Eye (tissue), 1 donor: ENCODE data around the gene ZBTB20.

Experiments used
- DNase-seq: peaks from one replicate; pipeline ENCODE4 v3.0.0-alpha.2; 2015

Gene ZBTB20

DNA sequence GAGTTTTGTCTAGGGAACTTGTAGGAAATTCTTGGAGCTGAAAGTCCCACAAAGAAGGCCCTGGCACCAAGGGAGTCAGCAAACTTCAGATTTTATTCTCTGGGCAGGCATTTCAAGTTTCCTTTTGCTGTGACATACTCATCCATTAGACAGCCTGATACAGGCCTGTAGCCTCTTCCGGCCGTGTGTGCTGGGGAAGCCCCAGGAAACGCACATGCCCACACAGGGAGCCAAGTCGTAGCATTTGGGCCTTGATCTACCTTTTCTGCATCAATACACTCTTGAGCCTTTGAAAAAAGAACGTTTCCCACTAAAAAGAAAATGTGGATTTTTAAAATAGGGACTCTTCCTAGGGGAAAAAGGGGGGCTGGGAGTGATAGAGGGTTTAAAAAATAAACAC, 838.3 kb downstream of the ZBTB20 start:
- DNase-seq, result no peak

DNA sequence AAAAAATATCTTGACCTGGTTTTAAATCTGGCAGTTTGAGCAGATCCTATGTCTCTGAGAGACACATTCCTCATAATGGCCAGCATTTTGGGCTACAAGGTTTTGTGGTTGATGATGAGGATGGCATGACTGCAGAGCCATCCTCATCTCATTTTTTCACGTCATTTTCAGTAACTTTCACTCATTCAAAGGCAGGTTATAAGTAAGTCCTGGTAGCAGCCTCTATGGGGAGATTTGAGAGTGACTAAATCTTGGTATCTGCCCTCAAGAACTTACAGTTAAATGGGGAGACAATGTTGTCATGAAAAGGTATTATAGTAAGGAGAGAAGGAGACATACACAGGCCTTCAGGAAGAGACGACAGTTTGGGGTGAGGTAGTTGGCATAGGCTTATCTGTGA, 838.7 kb downstream of the ZBTB20 start:
- DNase-seq, result no peak

DNA sequence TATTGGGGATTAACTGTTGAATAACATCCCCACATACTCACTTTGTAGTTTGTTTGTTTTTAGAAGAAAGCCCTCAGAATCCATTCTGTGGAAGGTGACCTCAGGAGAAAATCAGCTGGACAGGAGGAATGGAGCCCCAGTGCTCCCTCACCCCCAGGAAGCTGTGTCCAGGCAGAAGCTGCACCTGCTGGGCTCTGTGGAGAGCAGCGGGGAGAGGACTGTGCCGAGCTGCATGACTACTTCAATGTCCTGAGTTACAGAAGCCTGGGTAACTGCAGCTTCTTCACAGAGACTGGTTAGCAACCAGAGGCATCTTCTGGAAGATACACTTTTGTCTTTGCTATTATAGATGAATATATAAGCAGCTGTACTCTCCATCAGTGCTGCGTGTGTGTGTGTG, 839.3 kb downstream of the ZBTB20 start:
- no peak for DNase-seq

DNA sequence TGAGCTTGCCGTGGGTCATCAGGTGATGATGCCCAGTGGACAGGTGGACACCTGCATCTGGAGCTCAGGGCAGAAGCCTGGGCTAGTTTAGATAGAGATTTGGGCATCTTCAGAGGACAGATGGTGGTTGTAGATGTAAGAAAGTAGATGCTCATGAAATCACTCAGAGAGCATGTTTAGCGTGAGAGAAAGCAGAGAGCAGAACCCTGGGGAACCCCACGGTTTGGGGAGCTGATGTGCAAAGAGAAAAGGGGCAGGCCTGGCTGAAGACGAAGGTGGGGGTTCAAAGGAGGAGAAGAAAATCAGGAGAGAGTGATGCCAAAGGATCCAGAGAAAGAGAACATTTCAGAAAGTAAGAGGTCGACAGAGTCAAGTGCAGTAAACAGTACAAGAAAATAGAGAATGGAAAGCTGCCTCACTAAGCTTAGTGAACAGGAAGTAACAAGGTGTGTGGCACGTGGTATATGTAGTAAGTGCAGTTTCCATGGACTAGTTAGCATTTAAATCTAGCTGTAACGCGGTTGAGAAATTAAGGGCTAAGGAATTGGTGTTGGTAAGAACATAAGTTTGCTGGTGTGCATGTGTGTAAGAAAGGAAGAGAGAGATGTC, 839.8 kb downstream of the ZBTB20 start:
- no peak for DNase-seq

DNA sequence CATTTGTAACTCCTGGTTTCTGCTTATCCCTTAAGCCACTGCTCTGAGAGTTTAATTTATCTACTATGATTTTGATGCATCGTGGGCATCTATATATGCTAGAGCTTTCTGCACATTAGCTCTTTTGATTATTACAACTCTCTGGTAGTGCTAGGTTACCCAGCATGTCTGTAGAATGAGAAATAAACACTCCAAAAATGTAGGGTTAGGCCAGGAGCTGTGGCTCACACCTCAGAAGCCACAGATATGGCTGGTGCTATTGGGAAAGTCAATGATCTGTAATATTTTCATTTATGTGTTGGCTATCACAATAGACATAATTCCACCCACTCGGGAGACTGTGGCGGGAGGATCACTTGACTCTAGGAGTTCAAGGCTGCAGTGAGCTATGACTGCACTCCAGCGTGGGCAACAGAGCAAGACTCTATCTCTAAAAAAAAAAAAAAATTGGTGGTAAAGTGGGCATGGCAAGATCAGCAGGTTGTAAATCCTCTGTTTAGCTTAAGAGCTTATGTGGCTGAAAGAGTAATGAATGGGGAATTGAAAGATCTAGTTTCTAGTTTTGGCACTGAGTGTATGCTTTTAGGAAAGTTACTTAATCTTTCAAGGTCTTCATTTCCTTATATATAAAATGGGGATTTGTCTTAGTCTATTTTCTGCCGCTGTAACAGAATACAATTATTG, 847.0 kb downstream of the ZBTB20 start:
- DNase-seq, result no peak

DNA sequence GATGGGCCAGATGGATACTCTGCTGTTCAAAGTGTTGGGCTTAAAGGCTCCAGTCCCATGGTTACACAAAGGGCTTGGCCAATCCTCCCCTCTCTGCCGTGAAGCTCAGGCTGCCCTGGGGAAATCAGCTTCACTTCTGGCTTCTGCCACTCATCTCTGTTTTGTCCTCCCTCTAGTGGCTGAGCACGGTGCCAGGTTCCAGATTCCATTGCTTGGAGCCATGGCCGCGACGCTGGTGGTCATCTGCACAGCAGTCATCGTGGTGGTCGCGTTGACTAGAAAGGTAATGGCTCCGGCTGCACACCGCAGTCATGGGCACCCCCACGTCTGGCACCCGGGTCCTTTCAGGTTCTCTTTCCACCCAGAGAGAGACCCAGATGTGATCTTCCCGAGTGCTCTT, 847.7 kb downstream of the ZBTB20 start:
- peak; percentile 6 for DNase-seq

DNA sequence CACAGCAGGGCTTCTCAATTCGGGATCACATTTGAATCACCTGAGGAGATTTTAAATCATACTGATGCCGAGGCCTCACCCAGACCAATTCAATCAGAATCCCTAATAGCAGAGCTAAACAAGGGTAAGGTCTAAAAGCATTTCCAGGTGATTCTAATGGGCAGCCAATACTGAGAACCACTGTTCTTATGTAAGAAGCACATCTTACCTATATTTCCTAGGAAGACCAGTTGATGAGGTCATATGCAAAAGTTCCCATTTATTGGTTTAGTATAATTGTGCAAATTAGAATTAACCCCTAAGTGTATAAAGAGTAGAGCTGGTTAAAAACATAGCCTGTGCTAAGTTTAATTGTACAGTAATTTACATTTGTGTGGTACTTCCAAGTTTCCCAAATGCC, 851.1 kb downstream of the ZBTB20 start:
- DNase-seq, result no peak

DNA sequence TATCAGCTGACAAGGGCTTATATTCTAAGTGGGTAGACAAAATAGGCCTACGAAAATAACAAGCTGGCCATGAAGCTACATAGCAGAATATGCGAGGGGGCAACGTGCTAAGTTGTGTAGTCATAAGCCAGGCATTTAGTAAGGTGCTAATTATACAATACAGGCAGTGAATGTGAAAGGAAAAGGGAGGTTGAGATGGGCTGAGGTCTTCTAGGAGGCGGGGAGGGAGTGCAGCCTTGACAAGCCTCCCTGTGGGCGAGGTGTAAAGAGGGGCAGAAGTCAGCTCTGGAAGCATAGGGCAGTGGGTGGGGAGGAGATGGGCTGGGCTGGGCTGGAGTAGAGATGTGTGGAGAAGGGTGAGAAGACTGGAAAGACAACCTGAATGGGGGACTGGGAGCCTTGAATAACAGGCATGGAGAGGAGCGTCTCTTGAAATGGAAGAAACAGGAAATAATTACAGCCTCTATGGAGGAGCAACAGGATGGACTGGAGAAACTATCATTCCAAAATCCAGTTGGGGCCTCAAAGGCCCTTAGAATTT, 852.1 kb downstream of the ZBTB20 start:
- no peak for DNase-seq

DNA sequence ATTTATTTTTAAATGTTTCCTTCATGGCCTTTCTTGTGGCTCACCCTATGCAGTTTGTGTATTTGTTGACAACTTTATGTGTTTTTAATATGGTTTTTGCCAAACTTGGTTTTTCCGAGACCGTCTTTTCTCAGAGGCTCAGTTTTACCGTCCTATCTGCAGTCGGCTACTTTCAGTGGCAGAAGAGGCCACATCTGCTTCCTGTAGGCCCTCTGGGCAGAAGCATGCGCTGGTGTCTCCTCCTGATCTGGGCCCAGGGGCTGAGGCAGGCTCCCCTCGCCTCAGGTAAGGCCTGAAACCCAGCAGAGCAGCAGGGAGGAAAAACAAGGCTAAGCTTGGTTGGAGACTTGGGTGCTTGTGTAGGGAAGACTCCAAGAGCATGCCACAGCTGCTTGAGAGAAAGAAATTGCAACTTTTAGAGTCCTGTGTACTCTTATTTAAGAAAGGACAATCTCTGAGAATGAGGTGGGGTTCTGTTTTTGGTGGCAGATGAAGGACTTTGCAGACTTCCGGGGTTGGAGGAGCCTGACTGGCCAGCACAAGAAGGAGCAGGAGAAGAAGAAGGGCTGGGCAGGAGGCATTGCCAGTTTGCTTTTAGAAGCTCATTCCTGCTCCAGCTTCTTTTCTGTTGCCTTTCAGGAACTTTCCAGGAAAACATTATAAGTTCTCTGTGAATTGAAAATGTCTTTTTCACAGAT, 853.1 kb downstream of the ZBTB20 start, which contains the start of gene TIGIT:
TIGIT (plus strand) TSS at position 191 of the 698 bp plus-strand sequence; CDS start at position 225, 34 bp downstream.
- no peak for DNase-seq

DNA sequence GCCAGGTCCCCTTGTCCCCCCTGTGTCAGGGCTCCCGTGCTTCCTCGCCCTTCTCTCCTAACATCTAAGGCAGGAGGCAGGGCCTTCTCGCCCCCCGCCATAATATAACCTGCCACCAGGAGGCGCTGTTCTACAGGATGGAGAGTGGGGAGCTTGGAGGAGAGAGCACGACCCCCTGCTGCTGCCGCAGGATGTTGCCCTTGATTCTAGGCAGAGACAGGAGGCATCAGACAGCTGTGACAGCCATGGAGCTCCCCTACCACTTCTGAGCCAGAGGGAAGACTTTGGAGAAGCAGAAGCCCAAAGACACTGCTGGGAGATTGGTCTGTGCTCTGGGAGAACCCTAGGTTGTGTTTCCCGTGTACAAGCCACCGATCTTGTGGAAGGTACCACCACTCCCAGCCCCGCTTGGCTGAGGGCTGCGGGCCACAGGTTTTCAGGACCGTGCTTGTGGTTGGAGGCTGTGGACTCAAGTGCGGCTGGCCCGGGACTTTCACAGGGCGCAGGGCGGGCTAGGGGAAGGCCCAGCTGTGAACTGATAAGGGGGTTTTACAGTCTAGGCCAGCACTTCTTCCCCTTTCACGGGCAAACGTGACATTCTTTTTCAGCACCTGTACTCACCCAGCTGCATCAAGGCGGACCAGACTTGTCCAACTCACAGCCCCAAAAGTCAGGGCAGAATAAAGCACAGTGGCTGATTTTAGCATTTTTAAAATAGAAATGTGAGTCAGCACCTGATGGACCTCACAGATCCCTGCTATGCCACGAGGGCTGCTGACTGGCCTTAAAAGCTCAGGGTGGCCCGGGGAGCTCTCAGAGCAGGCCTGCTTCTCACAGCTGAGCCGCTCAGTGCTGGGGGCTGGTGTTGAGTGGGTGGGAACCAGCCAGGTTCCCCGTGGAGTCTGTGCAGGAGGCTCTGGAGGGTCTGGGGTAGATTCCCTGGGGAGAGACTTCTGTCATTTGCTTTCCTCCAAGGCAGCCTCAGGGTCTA, 855.9 kb downstream of the ZBTB20 start:
- peak; percentile 61 for DNase-seq

DNA sequence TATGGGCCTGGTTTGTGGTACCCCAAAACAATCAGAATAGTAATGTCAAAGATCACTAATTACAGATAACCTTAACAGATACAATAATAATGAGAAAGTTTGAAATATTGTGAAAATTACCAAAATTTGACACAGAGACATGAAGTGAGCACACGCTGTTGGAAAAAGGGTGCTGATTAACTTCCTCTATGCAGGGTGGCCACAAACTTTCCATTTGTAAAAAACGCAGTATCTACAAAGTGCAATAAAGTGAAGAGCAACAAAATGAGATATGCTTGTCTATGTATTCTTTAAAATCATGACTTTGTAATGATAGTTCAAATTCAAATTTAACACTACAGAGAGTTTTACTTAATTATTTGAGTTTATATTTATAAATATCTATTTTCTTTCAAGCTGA, 860.8 kb downstream of the ZBTB20 start:
- no peak for DNase-seq

DNA sequence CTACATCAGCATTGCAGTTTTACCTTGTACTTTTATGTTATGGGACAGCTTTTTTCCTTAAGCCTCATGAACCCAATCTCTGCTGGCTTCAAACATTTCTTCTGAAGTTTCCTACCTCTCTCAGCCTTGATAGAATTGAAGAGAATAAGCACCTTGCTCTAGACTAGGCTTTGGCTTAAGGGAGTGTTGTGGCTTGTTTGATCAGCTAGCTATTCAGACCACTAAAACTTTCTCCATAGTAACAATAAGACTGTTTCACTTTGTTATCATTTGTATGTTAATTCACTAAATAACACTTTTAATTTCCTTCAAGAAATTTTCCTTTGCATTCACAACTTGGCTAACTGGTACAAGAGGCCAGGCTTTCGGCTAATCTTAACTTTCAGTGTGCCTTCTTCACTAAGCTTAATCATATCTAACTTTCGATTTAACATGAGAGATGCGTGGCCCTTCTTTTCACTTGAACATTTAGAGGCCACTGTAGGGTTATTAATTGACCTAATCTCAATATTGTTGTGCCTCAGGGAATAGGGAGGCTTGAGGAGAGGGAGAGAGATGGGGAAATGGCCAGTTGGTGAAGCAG, 861.3 kb downstream of the ZBTB20 start:
- no peak for DNase-seq

DNA sequence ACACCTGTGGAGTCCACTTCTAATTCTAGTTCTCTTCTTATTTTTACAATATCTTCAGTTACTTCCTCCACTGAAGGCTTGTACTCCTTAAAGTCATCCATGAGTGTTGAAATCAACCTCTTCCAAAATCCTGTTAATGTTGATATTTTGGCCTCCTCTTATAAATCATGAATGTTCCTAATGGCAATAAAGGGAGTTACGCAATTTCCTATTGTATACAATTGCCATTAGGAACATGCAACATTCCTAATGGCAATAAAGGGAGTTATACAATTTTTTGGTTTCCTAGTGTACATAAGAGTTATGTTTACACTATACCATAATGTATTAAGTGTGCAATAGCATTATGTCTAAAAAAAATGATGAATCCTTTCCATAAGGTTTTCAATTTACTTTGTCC, 862.4 kb downstream of the ZBTB20 start:
- no peak for DNase-seq
